Endothelial cell (in vitro differentiated cells): ENCODE results near the gene DISC1. TPM values are rescaled to one million over a fixed set of nuclear protein-coding genes. Genes with fewer than 3 reads are reported as not detected.
A peak's percentile ranks its signal among the peaks of the same experiment; 100 is the strongest.
"Not testable (repeated sequence)": the region's sequence is repeated elsewhere in the genome, so short reads cannot be mapped to it uniquely, and the experiment has no call there.

Experiments used
- DNase-seq: peaks from one replicate; pipeline ENCODE4 v3.0.0; 2021; ENCODE audit warnings: low spot score
- H3K27ac Mint-ChIP-seq: one replicate; pipeline ENCODE4 v1.8.0; 2021; ENCODE audit warnings: mixed read lengths, inconsistent platforms; ENCODE audit not compliant: unreplicated experiment
- H3K27me3 Mint-ChIP-seq: one replicate; pipeline ENCODE4 v1.8.0; 2021; ENCODE audit warnings: mild to moderate bottlenecking, moderate library complexity, mixed read lengths, inconsistent platforms; ENCODE audit not compliant: unreplicated experiment
- H3K36me3 Mint-ChIP-seq: one replicate; pipeline ENCODE4 v1.8.0; 2021; ENCODE audit warnings: mild to moderate bottlenecking, low read depth, mixed read lengths, inconsistent platforms; ENCODE audit not compliant: unreplicated experiment
- H3K4me1 Mint-ChIP-seq: one replicate; pipeline ENCODE4 v1.8.0; 2021; ENCODE audit warnings: mild to moderate bottlenecking, mixed read lengths, inconsistent platforms; ENCODE audit not compliant: unreplicated experiment
- H3K4me3 Mint-ChIP-seq: one replicate; pipeline ENCODE4 v1.8.0; 2021; ENCODE audit warnings: mild to moderate bottlenecking, mixed read lengths, inconsistent platforms; ENCODE audit not compliant: unreplicated experiment
- H3K9me3 Mint-ChIP-seq: one replicate; pipeline ENCODE4 v1.8.0; 2021; ENCODE audit warnings: mixed read lengths, inconsistent platforms; ENCODE audit not compliant: unreplicated experiment
- CTCF ChIP-seq: fragments of 200-600 bp; sonication (generic); IDR thresholded peaks from one replicate; pipeline ENCODE4 v1.5.0; 2021; ENCODE audit warnings: antibody characterized with exemption; ENCODE audit not compliant: unreplicated experiment
- total RNA-seq: library from RNA; stranded (reverse); fragmentation: NEBNext Ultra II Directional; extraction: Animal tissue kit (Norgen Biotek cat#: 25700); gene quantifications from one replicate; pipeline ENCODE4 v1.2.1, GENCODE V29; 2021; ENCODE audit not compliant: unreplicated experiment

Gene DISC1
- total RNA-seq, 1 donor from 2014 or later: 82.5 TPM

- H3K4me3 Mint-ChIP-seq: no peak overlapping the region
- H3K27ac Mint-ChIP-seq: no peak overlapping the region
- H3K36me3 Mint-ChIP-seq: peaks cover 38% of the 10 kb centered on the region
- TF ChIP-seq CTCF: no peak
- peaks cover 21% of the 10 kb centered on the region for H3K4me1 Mint-ChIP-seq
- DNase-seq: no peak
- no peaks in the 10 kb centered on the region for H3K27me3 Mint-ChIP-seq
- no peaks in the 10 kb centered on the region for H3K9me3 Mint-ChIP-seq
Observed at GRCh38 chr1:231636157-231636556, 9.6 kb downstream of the DISC1 start.

GRCh38 chr1:231636922-231637321 lies 10.3 kb downstream of the DISC1 start:
- H3K27ac Mint-ChIP-seq, H3K27me3 Mint-ChIP-seq, H3K9me3 Mint-ChIP-seq, DNase-seq, H3K4me3 Mint-ChIP-seq: not testable (repeated sequence)
- peaks cover 40% of the 10 kb centered on the region for H3K36me3 Mint-ChIP-seq
- H3K4me1 Mint-ChIP-seq: peaks cover 25% of the 10 kb centered on the region

- H3K27me3 Mint-ChIP-seq: no peaks in the 10 kb centered on the region
- peaks cover 33% of the 10 kb centered on the region for H3K4me1 Mint-ChIP-seq
- H3K27ac Mint-ChIP-seq: peak overlapping the region; percentile 61
- H3K36me3 Mint-ChIP-seq: peaks cover 28% of the 10 kb centered on the region
- no peak for DNase-seq
- TF ChIP-seq CTCF: no peak
- H3K9me3 Mint-ChIP-seq: no peaks in the 10 kb centered on the region
- H3K4me3 Mint-ChIP-seq: no peak overlapping the region
Observed at GRCh38 chr1:231638647-231639046, 12.1 kb downstream of the DISC1 start.

GRCh38 chr1:231639819-231640218 lies 13.2 kb downstream of the DISC1 start:
- no peak for TF ChIP-seq CTCF
- Mint-ChIP-seq H3K27ac (no peak overlapping the region), H3K4me3 (no peak overlapping the region), H3K4me1 (peaks cover 41% of the 10 kb centered on the region), H3K27me3 (peaks cover 5% of the 10 kb centered on the region), H3K36me3 (peaks cover 22% of the 10 kb centered on the region), H3K9me3 (no peaks in the 10 kb centered on the region)
- DNase-seq: no peak

GRCh38 chr1:231641444-231641843 lies 14.9 kb downstream of the DISC1 start:
- Mint-ChIP-seq H3K36me3 (peaks cover 24% of the 10 kb centered on the region), H3K27ac (peak overlapping the region; percentile 5), H3K4me1 (peaks cover 36% of the 10 kb centered on the region)
- not testable (repeated sequence) for H3K9me3 Mint-ChIP-seq, DNase-seq, H3K27me3 Mint-ChIP-seq, H3K4me3 Mint-ChIP-seq

- H3K9me3 Mint-ChIP-seq, H3K27me3 Mint-ChIP-seq, H3K27ac Mint-ChIP-seq, H3K4me3 Mint-ChIP-seq, DNase-seq: not testable (repeated sequence)
- Mint-ChIP-seq H3K36me3 (peaks cover 27% of the 10 kb centered on the region), H3K4me1 (peaks cover 36% of the 10 kb centered on the region)
Observed at GRCh38 chr1:231642061-231642460, 15.5 kb downstream of the DISC1 start.
